Keratinocyte (primary cell): ENCODE results near the gene FRY. TPM values are rescaled to one million over a fixed set of nuclear protein-coding genes. Genes with fewer than 3 reads are reported as not detected.

Experiments used
- DNase-seq: peaks from one replicate; pipeline ENCODE4 v3.0.0-alpha.2; 2011; ENCODE audit warnings: low read depth, missing footprints, low spot score
- FAIRE-seq: peaks from 2 replicates; lab custom pipeline; 2011; peaks lifted over from hg19 to GRCh38; lab: Jason Lieb, UNC
- H2AFZ ChIP-seq: 2 replicates; pipeline ENCODE4 v1.6.0; 2012; ENCODE audit warnings: low read length, control low read depth, inconsistent platforms; ENCODE audit not compliant: control insufficient read depth
- H3K27ac ChIP-seq: 2 replicates; pipeline ENCODE4 v1.5.1; 2011; ENCODE audit warnings: low read length; ENCODE audit not compliant: control insufficient read depth, insufficient read depth
- H3K27me3 ChIP-seq: 3 replicates; pipeline ENCODE4 v1.6.0; 2011; ENCODE audit warnings: low read length; ENCODE audit not compliant: control insufficient read depth, insufficient read depth; ENCODE audit errors: extremely low read depth
- H3K36me3 ChIP-seq, 2 experiments: 2 replicates in 1 of 2; 3 replicates in 1 of 2; pipeline ENCODE4 v1.5.1; 2011; ENCODE audit warnings: low read length in 2 of 2, mild to moderate bottlenecking in 1 of 2; ENCODE audit not compliant: control insufficient read depth in 2 of 2, insufficient read depth in 2 of 2; ENCODE audit errors: extremely low read depth in 1 of 2
- H3K4me1 ChIP-seq: 3 replicates; pipeline ENCODE4 v1.5.1; 2011; ENCODE audit warnings: low read length; ENCODE audit not compliant: control insufficient read depth, insufficient read depth; ENCODE audit errors: extremely low read depth
- H3K4me2 ChIP-seq: 3 replicates; pipeline ENCODE4 v1.6.0; 2011; ENCODE audit warnings: low read depth, low read length; ENCODE audit not compliant: control insufficient read depth, insufficient read depth; ENCODE audit errors: extremely low read depth
- H3K4me3 ChIP-seq, 3 experiments: fragments of 200-600 bp in 1 of 3; sonication (generic) in 1 of 3; 2 replicates in 2 of 3; 3 replicates in 1 of 3; pipeline ENCODE4 v1.5.1; 2011 to 2016; ENCODE audit warnings: low read length in 3 of 3, mild to moderate bottlenecking in 3 of 3, control low read depth in 2 of 3, inconsistent platforms in 1 of 3, low read depth in 1 of 3, mixed read lengths in 1 of 3, mixed run types in 1 of 3, moderate library complexity in 1 of 3; ENCODE audit not compliant: control insufficient read depth in 2 of 3, insufficient read depth in 2 of 3; ENCODE audit errors: extremely low read depth in 1 of 3
- H3K79me2 ChIP-seq: 2 replicates; pipeline ENCODE4 v1.6.0; 2012; ENCODE audit warnings: low read length; ENCODE audit not compliant: control insufficient read depth, insufficient read depth
- H3K9ac ChIP-seq: 3 replicates; pipeline ENCODE4 v1.6.0; 2011; ENCODE audit warnings: low read length; ENCODE audit not compliant: control insufficient read depth, insufficient read depth; ENCODE audit errors: extremely low read depth
- H3K9me1 ChIP-seq: 3 replicates; pipeline ENCODE4 v1.6.0; 2011; ENCODE audit warnings: low read length; ENCODE audit not compliant: control insufficient read depth, insufficient read depth; ENCODE audit errors: extremely low read depth
- H3K9me3 ChIP-seq: 2 replicates; pipeline ENCODE4 v1.5.1; 2012; ENCODE audit warnings: low read depth, low read length; ENCODE audit not compliant: control insufficient read depth
- H4K20me1 ChIP-seq: 3 replicates; pipeline ENCODE4 v1.6.0; 2011; ENCODE audit warnings: low read length; ENCODE audit not compliant: control insufficient read depth, insufficient read depth; ENCODE audit errors: extremely low read depth
- CTCF ChIP-seq, 3 experiments: IDR thresholded peaks in 1 of 3; conservative IDR thresholded peaks in 1 of 3; optimal IDR thresholded peaks in 1 of 3; 2 replicates in 2 of 3; 3 replicates in 1 of 3; pipeline versions ENCODE3 to v1.5.1; 2011; ENCODE audit warnings: low read length in 3 of 3, mild to moderate bottlenecking in 3 of 3, moderate library complexity in 2 of 3, control low read depth in 1 of 3, inconsistent platforms in 1 of 3; ENCODE audit not compliant: insufficient read depth in 2 of 3; ENCODE audit errors: extremely low read depth in 1 of 3
- EZH2 ChIP-seq: IDR thresholded peaks from one replicate; pipeline ENCODE4 v1.6.1; 2012; ENCODE audit warnings: inconsistent platforms, mild to moderate bottlenecking, low read length, moderate library complexity
- dilution Hi-C: fragments of 300-500 bp; cut with MboI; formaldehyde crosslinking; loops from one replicate; pipeline ENCODE4 v1.7.0; 2020; ENCODE audit warnings: low sequenced_read_pairs; ENCODE audit not compliant: extremely low pct_ligation_motif_present
- polyA plus RNA-seq, 5 experiments: library from polyadenylated mRNA; depleted of rRNA in 3 of 5; stranded (reverse) in 3 of 5; stranded (forward) in 1 of 5; unstranded in 1 of 5; fragments of >200 nt; gene quantifications; 1 replicate in 1 of 5; 2 replicates in 3 of 5; 3 replicates in 1 of 5; pipeline versions ENCODE4 v1.2.1 to v1.2.3, GENCODE V29; 2011 to 2012; ENCODE audit warnings: missing spikeins in 2 of 5, low read depth in 1 of 5, low replicate concordance in 1 of 5

The FRY gene
- polyA plus RNA-seq, 1 donor (not counting 4 experiments of a cell fraction or from before 2014, with no cell fraction given): 0.80 TPM

GRCh38 chr13:32264407-32264806, 232.8 kb downstream of the FRY start:
- dilution Hi-C loops: no loop called here
- Histone ChIP-seq H3K4me1 (peaks cover 17% of the 10 kb centered on the region), H4K20me1 (no peaks in the 10 kb centered on the region), H3K9me3 (no peaks in the 10 kb centered on the region), H2AFZ (no peak overlapping the region), H3K4me3 (no peak overlapping the region), H3K27ac (no peak overlapping the region), H3K9ac (no peak overlapping the region), H3K36me3 (no peaks in the 10 kb centered on the region), H3K79me2 (no peaks in the 10 kb centered on the region), H3K4me2 (no peak overlapping the region), H3K27me3 (no peaks in the 10 kb centered on the region), H3K9me1 (no peaks in the 10 kb centered on the region)
- FAIRE-seq: no peak
- TF ChIP-seq CTCF (optimal IDR thresholded peaks at IDR 0.05 in 1 of 3, IDR thresholded peaks at IDR 0.05 in 1 of 3, conservative IDR thresholded peaks at IDR 0.05 in 1 of 3; ENCODE audit: extremely low read depth in 1 of 3, insufficient read depth in 2 of 3, low read length in 3 of 3) (no peak), EZH2 (no peak)
- no peak for DNase-seq

GRCh38 chr13:32265726-32266125, 234.2 kb downstream of the FRY start:
- no peak overlapping the region for H3K4me2 ChIP-seq
- H3K9me3 ChIP-seq: no peaks in the 10 kb centered on the region
- no peaks in the 10 kb centered on the region for H4K20me1 ChIP-seq
- H3K9ac ChIP-seq: no peak overlapping the region
- no peak overlapping the region for H2AFZ ChIP-seq
- no peaks in the 10 kb centered on the region for H3K9me1 ChIP-seq
- H3K4me3 ChIP-seq: no peak overlapping the region
- TF ChIP-seq CTCF (optimal IDR thresholded peaks at IDR 0.05 in 1 of 3, IDR thresholded peaks at IDR 0.05 in 1 of 3, conservative IDR thresholded peaks at IDR 0.05 in 1 of 3; ENCODE audit: extremely low read depth in 1 of 3, insufficient read depth in 2 of 3, low read length in 3 of 3) (no peak), EZH2 (no peak)
- dilution Hi-C loops: no loop called here
- no peaks in the 10 kb centered on the region for H3K36me3 ChIP-seq
- FAIRE-seq: no peak
- H3K4me1 ChIP-seq: peaks cover 17% of the 10 kb centered on the region
- H3K27me3 ChIP-seq: no peaks in the 10 kb centered on the region
- no peaks in the 10 kb centered on the region for H3K79me2 ChIP-seq
- no peak for DNase-seq
- no peak overlapping the region for H3K27ac ChIP-seq
